Measurements from ENCODE around the gene SLC29A1.

GRCh38 chr6:44176762-44177509, 46.5 kb upstream of the SLC29A1 start:
- TF ChIP-seq CTCF (IDR thresholded peaks at IDR 0.05; ENCODE audit: poor library complexity) (no peak), EZH2 (IDR thresholded peaks at IDR 0.05; ENCODE audit: borderline replicate concordance) (no peak), EZH2phosphoT487 (IDR thresholded peaks at IDR 0.05; ENCODE audit: low read depth, severe bottlenecking, unreplicated experiment) (no peak)
